H1 (cell line): ENCODE data around the gene LMBR1. TPM values are rescaled to one million over a fixed set of nuclear protein-coding genes. Genes with fewer than 3 reads are reported as not detected.

Source experiments
- CTCF ChIA-PET: fragments of 300-600 bp; sonication (Branson Sonifier 250); formaldehyde crosslinking; loops from one replicate; lab custom pipeline; 2021; ENCODE audit not compliant: partially characterized antibody; lab: Charles Lee
- POLR2A ChIA-PET: fragments of 300-600 bp; sonication (Branson Sonifier 250); formaldehyde crosslinking; loops from one replicate; lab custom pipeline; 2021; ENCODE audit warnings: inconsistent platforms; ENCODE audit not compliant: partially characterized antibody; lab: Charles Lee
- DNase-seq, 2 experiments: peaks; one replicate each; pipeline versions ENCODE4 v3.0.0 to v3.0.0-alpha.2; 2010 to 2022; ENCODE audit warnings: low spot score in 2 of 2, low read depth in 1 of 2, mixed read lengths in 1 of 2
- FAIRE-seq: peaks from 2 replicates; lab custom pipeline; 2011; peaks lifted over from hg19 to GRCh38; lab: Jason Lieb, UNC
- H2AFZ ChIP-seq: 2 replicates; pipeline ENCODE4 v1.8.1; 2012; ENCODE audit warnings: low read length, inconsistent platforms
- H2AK5ac ChIP-seq: 2 replicates; pipeline ENCODE4 v1.6.1; 2013; ENCODE audit warnings: low read depth, low read length
- H2BK120ac ChIP-seq: replicated peaks from 2 replicates; pipeline ENCODE3; 2013; ENCODE audit warnings: low read depth, low read length, inconsistent platforms
- H2BK12ac ChIP-seq: 2 replicates; pipeline ENCODE4 v1.6.1; 2013; ENCODE audit warnings: low read depth, low read length
- H2BK15ac ChIP-seq: 2 replicates; pipeline ENCODE4 v1.6.1; 2013; ENCODE audit warnings: low read length
- H2BK20ac ChIP-seq: 2 replicates; pipeline ENCODE4 v1.6.1; 2013; ENCODE audit warnings: low read length
- H2BK5ac ChIP-seq: 2 replicates; pipeline ENCODE4 v1.6.1; 2013; ENCODE audit warnings: low read depth, low read length
- H3K14ac ChIP-seq: 2 replicates; pipeline ENCODE4 v1.6.1; 2013; ENCODE audit warnings: inconsistent platforms; ENCODE audit not compliant: insufficient read length
- H3K18ac ChIP-seq: 2 replicates; pipeline ENCODE4 v1.6.1; 2013; ENCODE audit warnings: low read length; ENCODE audit errors: extremely low read depth
- H3K23ac ChIP-seq: 2 replicates; pipeline ENCODE4 v1.6.1; 2013; ENCODE audit warnings: inconsistent platforms; ENCODE audit not compliant: insufficient read length
- H3K23me2 ChIP-seq: 2 replicates; pipeline ENCODE4 v1.6.1; 2013; ENCODE audit warnings: low read depth, low read length
- H3K27ac ChIP-seq: 2 replicates; pipeline ENCODE4 v1.6.1; 2011; ENCODE audit warnings: low read depth, low read length, inconsistent platforms
- H3K27me3 ChIP-seq, 4 experiments: replicated peaks in 1 of 4; 1 replicate in 1 of 4; 2 replicates in 3 of 4; pipeline versions ENCODE4 v1.6.1 to v1.8.1; 2011 to 2013; ENCODE audit warnings: low read length in 3 of 4, mild to moderate bottlenecking in 3 of 4, inconsistent platforms in 2 of 4, mixed read lengths in 2 of 4, moderate library complexity in 1 of 4; ENCODE audit not compliant: control insufficient read depth in 3 of 4, insufficient read depth in 3 of 4; ENCODE audit errors: extremely low read depth in 1 of 4
- H3K36me3 ChIP-seq, 4 experiments: 2 replicates each; pipeline versions ENCODE4 v1.6.1 to v1.8.1; 2011 to 2013; ENCODE audit warnings: mild to moderate bottlenecking in 4 of 4, low read length in 3 of 4, moderate library complexity in 2 of 4, control low read depth in 1 of 4, inconsistent platforms in 1 of 4; ENCODE audit not compliant: insufficient read depth in 4 of 4, control insufficient read depth in 2 of 4
- H3K4ac ChIP-seq: replicated peaks from 2 replicates; pipeline ENCODE3; 2013; ENCODE audit warnings: low read length, low read depth, mixed read lengths, inconsistent platforms; ENCODE audit not compliant: insufficient read length
- H3K4me1 ChIP-seq, 4 experiments: replicated peaks in 1 of 4; 1 replicate in 1 of 4; 2 replicates in 3 of 4; pipeline versions ENCODE4 v1.6.1 to v1.8.1; 2011 to 2013; ENCODE audit warnings: low read length in 3 of 4, inconsistent platforms in 2 of 4, mixed read lengths in 1 of 4; ENCODE audit not compliant: insufficient read depth in 4 of 4, control insufficient read depth in 3 of 4
- H3K4me2 ChIP-seq, 2 experiments: 2 replicates each; pipeline versions ENCODE4 v1.6.1 to v1.8.1; 2011 to 2013; ENCODE audit warnings: low read depth in 2 of 2, low read length in 2 of 2, control low read depth in 1 of 2, inconsistent platforms in 1 of 2, mild to moderate bottlenecking in 1 of 2; ENCODE audit not compliant: insufficient read depth in 1 of 2
- H3K4me3 ChIP-seq, 4 experiments: fragments of 200-600, 300-600 bp in 1 of 4; sonication (generic), shearing (Covaris generic), sonication (Bioruptor Twin) in 1 of 4; 2 replicates each; pipeline versions ENCODE4 v1.5.1 to v1.8.1; 2011 to 2016; ENCODE audit warnings: low read length in 4 of 4, low read depth in 3 of 4, control low read depth in 2 of 4, inconsistent platforms in 2 of 4, mild to moderate bottlenecking in 2 of 4, mixed read lengths in 1 of 4, moderate library complexity in 1 of 4; ENCODE audit not compliant: insufficient read depth in 2 of 4; ENCODE audit errors: extremely low read depth in 1 of 4
- H3K56ac ChIP-seq: replicated peaks from 2 replicates; pipeline ENCODE3; 2013; ENCODE audit warnings: low read depth, mild to moderate bottlenecking, mixed read lengths, low read length, inconsistent platforms; ENCODE audit not compliant: insufficient read length
- H3K79me1 ChIP-seq: 2 replicates; pipeline ENCODE4 v1.6.1; 2013; ENCODE audit warnings: low read depth, low read length, control low read depth
- H3K79me2 ChIP-seq, 2 experiments: 2 replicates each; pipeline versions ENCODE4 v1.6.1 to v1.8.1; 2012 to 2013; ENCODE audit warnings: low read length in 2 of 2, mild to moderate bottlenecking in 2 of 2, inconsistent platforms in 1 of 2; ENCODE audit not compliant: insufficient read depth in 2 of 2, control insufficient read depth in 1 of 2
- H3K9ac ChIP-seq, 4 experiments: replicated peaks in 1 of 4; 1 replicate in 1 of 4; 2 replicates in 3 of 4; pipeline versions ENCODE4 v1.6.1 to v1.8.1; 2011 to 2013; ENCODE audit warnings: low read depth in 3 of 4, low read length in 3 of 4, control low read depth in 2 of 4, mild to moderate bottlenecking in 2 of 4, moderate library complexity in 2 of 4, inconsistent platforms in 1 of 4; ENCODE audit errors: extremely low read depth in 1 of 4
- H3K9me3 ChIP-seq, 2 experiments: 2 replicates each; pipeline versions ENCODE4 v1.6.1 to v1.8.1; 2012 to 2013; ENCODE audit warnings: mild to moderate bottlenecking in 2 of 2, moderate library complexity in 2 of 2, control low read depth in 1 of 2, inconsistent platforms in 1 of 2, low read depth in 1 of 2, low read length in 1 of 2, mixed read lengths in 1 of 2; ENCODE audit not compliant: insufficient read depth in 2 of 2
- H4K20me1 ChIP-seq, 2 experiments: replicated peaks in 1 of 2; 2 replicates each; pipeline versions ENCODE3 to v1.8.1; 2011 to 2013; ENCODE audit warnings: inconsistent platforms in 2 of 2, low read length in 2 of 2, mild to moderate bottlenecking in 1 of 2; ENCODE audit not compliant: insufficient read depth in 2 of 2, control insufficient read depth in 1 of 2
- H4K5ac ChIP-seq: 2 replicates; pipeline ENCODE4 v1.6.1; 2013; ENCODE audit warnings: low read length, low read depth, mixed read lengths, inconsistent platforms; ENCODE audit not compliant: insufficient read length
- H4K8ac ChIP-seq: 2 replicates; pipeline ENCODE4 v1.8.0; 2013; ENCODE audit warnings: mild to moderate bottlenecking, moderate library complexity, low read length, inconsistent platforms; ENCODE audit not compliant: insufficient read depth; ENCODE audit errors: extremely low read depth
- H4K91ac ChIP-seq: replicated peaks from 2 replicates; pipeline ENCODE3; 2013; ENCODE audit warnings: low read length, mixed read lengths, inconsistent platforms; ENCODE audit not compliant: insufficient read length
- CBX5 ChIP-seq: fragments of 300-800, 300-1000 bp; sonication (generic); IDR thresholded peaks from 2 replicates; pipeline ENCODE4 v1.7.1; 2016; ENCODE audit warnings: antibody characterized with exemption, low read length, low read depth
- E2F6 ChIP-seq: IDR thresholded peaks from 2 replicates; pipeline ENCODE4 v1.6.1; 2012; ENCODE audit warnings: inconsistent platforms
- JUN ChIP-seq: IDR thresholded peaks from 2 replicates; pipeline ENCODE4 v1.6.1; 2011; ENCODE audit warnings: low read depth, mild to moderate bottlenecking, improper control_type of control experiment, low read length
- SIRT6 ChIP-seq: IDR thresholded peaks from one replicate; pipeline ENCODE4 v1.7.1; 2012; ENCODE audit warnings: low read length, inconsistent platforms
- SRF ChIP-seq: IDR thresholded peaks from 2 replicates; pipeline ENCODE4 v1.6.1; 2011; ENCODE audit warnings: mild to moderate bottlenecking, low read depth, low read length, moderate library complexity
- WGBS, 2 experiments: shearing (Covaris generic) in 1 of 2; methylation state at CpG; one replicate each; pipeline versions ENCODE4 v1.1.6 to v1.1.7; 2013 to 2015; ENCODE audit warnings: low lambda C conversion rate in 2 of 2, mixed read lengths in 2 of 2, inconsistent platforms in 1 of 2, low coverage in 1 of 2, missing lambda C conversion rate in 1 of 2; ENCODE audit not compliant: insufficient replicate concordance in 2 of 2, insufficient coverage in 1 of 2, insufficient read length in 1 of 2; ENCODE audit errors: extremely low coverage in 1 of 2, missing lambda C conversion rate in 1 of 2; 5-methylcytosine and 5-hydroxymethylcytosine counted together
- polyA plus RNA-seq, 7 experiments: library from polyadenylated mRNA; depleted of rRNA in 3 of 7; stranded (reverse) in 5 of 7; unstranded in 2 of 7; fragments of >200 nt in 5 of 7; fragments of 200-250 nt in 2 of 7; gene quantifications; 1 replicate in 5 of 7; 2 replicates in 1 of 7; 4 replicates in 1 of 7; pipeline versions ENCODE4 v1.2.1 to v1.2.3, GENCODE V29; 2011 to 2013; ENCODE audit warnings: missing spikeins in 2 of 7, mixed read lengths in 2 of 7
- total RNA-seq: library from RNA; stranded (reverse); fragmentation: NEBNext Ultra II Directional; extraction: Animal tissue kit (Norgen Biotek cat#: 25700); gene quantifications from 2 replicates; pipeline ENCODE4 v1.2.1, GENCODE V29; 2021

The LMBR1 gene
- total and polyA plus RNA-seq, 2 of the 8 experiments (the other 6 are each of a cell fraction or from before 2014, with no cell fraction given): 15.1 to 70.4 TPM

GRCh38 chr7:156746891-156747290 lies 146.1 kb downstream of the LMBR1 start:
- no peak for FAIRE-seq
- CTCF ChIA-PET: interaction anchor here (1.6 to 2.8 kb wide), 2 partner anchors 8 to 18 kb away, joined by 3 to 6 read pairs; no protein-coding TSS in a partner anchor
- no peak overlapping the region for H3K4me2 ChIP-seq

More at GRCh38 chr7:156746891-156747290, 146.1 kb downstream of the LMBR1 start:
- Histone ChIP-seq H3K27ac (no peak overlapping the region), H4K5ac (no peak overlapping the region), H4K20me1 (peaks cover 0 to 2% of the 10 kb centered on the region in 2 experiments), H4K91ac (no peak overlapping the region), H2BK15ac (no peak overlapping the region), H2BK120ac (no peak overlapping the region), H2AK5ac (no peak overlapping the region), H3K4me3 (no peak overlapping the region), H3K79me2 (peaks cover 0 to 2% of the 10 kb centered on the region in 2 experiments; a peak in 1 of 4 replicates), H3K9me3 (no peaks in the 10 kb centered on the region), H3K14ac (no peak overlapping the region), H3K4ac (no peak overlapping the region), H4K8ac (no peak overlapping the region), H2BK20ac (no peak overlapping the region), H3K27me3 (no peaks in the 10 kb centered on the region), H2AFZ (no peak overlapping the region), H3K18ac (no peak overlapping the region), H3K9ac (no peak overlapping the region), H3K23me2 (no peaks in the 10 kb centered on the region), H3K4me1 (no peaks in the 10 kb centered on the region), H3K23ac (no peak overlapping the region), H3K79me1 (peaks cover 4% of the 10 kb centered on the region; the same call in 1 of the 2 replicates), H3K56ac (no peak overlapping the region), H3K36me3 (no peaks in the 10 kb centered on the region), H2BK12ac (no peak overlapping the region), H2BK5ac (no peak overlapping the region)
- DNase-seq: no peak
- TF ChIP-seq SIRT6 (no peak), E2F6 (no peak), CBX5 (no peak), JUN (no peak), SRF (no peak)
- POLR2A ChIA-PET: interaction anchor here (0.6 kb wide), 1 partner anchor 84 kb away, joined by 3 read pairs; no protein-coding TSS in a partner anchor
- 75% methylated on average over 1 of the region's 1 CpG; no CpG with 5 or more reads in 1 of the 2 experiments for WGBS, 2 experiments
